Germinal center (tissue), 1 donor: ENCODE data around the gene PRPF39.

Source experiments
- DNase-seq: peaks from one replicate; pipeline ENCODE4 v3.0.0; 2012; ENCODE audit warnings: mixed read lengths, low spot score

PRPF39 gene

DNA sequence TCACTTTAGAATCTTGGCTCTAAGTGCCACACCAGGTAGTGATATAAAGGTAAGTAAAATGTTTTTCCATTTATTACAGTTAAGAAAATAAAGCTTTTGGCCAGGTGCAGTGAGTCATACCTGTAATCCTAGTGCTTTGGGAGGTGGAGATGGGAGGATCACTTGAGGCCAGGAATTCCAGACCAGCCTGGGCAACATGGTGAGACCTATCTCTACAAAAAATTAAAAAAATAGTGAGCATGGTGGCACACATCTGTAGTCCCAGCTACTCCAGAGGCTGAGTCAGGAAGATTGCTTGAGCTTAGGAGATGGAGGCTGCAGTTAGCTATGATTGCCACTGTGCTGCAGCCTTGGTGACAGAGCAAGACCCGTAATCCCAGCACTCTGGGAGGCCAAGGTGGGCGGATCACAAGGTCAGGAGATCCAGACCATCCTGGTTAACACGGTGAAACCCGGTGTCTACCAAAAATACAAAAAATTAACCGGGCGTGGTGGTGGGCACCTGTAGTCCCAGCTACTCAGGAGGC is 56.8 kb downstream of the PRPF39 start:
- DNase-seq, result no peak

DNA sequence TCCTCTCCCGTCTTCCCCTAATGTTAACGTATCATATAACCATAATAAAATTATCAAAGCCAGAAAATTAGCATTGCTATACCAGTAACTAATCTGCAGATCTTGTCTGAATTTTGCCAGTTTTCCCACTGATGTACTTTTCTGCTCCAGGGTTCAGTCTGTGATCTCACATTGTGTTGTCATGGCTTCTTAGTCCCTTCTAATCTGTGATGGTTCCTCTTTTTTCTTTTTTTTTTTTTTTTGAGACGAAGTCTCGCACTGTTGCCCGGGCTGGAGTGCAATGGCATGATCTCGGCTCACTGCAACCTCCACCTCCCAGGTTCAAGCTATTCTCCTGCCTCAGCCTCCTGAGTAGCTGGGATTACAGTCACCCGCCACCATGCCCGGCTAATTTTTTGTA is 58.2 kb downstream of the PRPF39 start:
- peak; percentile 9 for DNase-seq

DNA sequence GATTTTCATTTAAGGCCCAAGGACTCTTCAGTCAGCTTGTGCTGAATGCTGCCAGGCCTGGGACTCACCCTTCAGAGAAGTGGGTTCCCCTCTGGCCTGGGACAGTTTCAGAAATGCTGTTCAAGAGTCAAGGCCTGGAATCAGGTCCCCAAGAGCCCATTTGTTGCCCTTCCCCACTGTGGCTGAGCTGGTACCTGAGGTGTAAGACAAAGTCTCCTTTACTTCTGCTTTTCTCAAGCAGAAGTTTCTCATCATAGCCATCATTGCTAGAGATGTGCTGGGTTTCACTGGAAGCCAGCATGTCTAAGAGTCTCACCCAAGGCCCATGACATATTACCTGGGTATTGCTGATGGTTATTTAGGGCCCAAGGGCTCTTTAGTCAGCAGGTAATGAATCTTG is 60.7 kb downstream of the PRPF39 start:
- DNase-seq, result no peak

DNA sequence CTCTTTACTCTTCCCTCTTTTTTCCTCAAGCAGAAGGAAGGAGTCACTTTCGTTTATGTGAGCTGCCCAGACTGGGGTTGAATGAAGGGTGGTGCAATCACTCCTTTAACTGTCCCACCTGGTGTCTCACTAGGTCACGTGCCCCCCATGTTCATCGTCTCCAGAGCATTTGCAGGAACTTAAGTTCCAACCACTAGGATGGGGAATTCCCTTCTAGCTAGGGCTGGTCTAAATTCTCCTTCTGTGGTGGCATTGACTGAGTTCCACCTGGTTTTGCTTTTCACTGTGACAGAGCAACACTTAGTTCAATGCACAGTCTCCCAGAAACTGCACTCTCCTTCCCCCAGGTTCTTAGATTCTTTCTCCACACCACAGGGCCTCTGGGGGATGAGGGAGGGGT is 61.3 kb downstream of the PRPF39 start:
- no peak for DNase-seq

DNA sequence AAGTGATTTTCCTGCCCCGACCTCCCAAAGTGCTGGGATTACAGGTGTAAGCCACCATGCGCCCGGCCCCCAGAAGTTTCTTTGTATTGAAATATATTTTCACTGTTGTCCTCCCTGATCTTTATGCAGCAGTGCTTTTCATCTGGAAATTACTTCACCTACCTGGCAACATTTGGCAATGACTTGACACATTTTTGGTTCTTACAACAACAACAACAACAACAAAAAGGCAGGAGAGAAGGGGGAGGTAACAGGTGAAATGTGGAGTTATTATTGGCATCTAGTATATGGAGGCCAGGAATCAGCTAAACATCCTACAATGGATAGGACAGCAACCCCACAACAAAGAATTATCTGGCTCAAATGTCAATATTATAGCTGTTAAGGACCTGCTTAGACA is 65.7 kb downstream of the PRPF39 start:
- DNase-seq, result no peak

DNA sequence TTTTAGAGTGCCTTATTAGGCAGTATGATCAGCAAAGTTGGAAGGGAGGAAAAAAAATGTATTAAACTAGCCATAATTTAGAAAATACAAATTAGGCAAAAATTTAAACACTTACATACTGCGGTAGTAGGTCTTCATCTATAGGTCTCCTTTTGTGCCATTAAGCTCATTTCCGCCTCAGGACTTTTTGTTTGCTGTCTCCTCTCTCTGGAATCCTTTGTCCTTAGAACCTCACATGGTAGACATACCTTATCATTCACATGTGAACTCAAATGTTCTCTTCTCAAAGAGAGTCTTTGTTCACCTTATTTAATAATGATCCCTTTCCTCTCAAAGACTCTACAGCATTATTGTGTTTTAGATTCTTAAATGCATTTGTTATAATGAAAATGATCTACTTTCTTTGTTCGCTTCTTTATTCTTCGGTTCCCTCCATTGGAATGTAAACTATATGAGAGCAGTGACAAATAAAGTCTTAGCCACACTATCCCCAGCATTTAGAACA is 66.5 kb downstream of the PRPF39 start:
- no peak for DNase-seq

- no peak for DNase-seq
Observed at GRCh38 chr14:45156067-45156466, 72.2 kb downstream of the PRPF39 start.
